ENCODE measurements around the gene USH2A.

The USH2A gene

DNA sequence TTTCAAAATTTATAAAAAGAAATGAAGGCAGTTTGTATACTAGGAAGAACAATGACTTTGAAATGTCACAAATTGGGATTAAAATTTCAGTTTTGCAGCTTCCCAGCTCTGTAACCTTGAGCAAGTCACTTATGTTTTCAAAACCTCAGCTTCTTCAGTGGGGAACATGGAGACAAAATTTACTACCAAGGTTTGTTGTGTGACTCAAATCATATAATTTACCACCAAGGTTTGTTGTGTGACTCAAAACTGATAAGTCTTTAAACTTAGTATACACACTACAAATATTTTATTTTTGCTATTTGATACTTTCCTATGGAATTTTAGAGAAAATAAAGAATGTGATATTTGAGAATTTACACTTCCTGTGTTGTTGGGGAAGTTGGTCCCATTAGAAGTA, 636.3 kb downstream of the USH2A start:
- no peak for DNase-seq (ENCODE audit: low spot score)

DNA sequence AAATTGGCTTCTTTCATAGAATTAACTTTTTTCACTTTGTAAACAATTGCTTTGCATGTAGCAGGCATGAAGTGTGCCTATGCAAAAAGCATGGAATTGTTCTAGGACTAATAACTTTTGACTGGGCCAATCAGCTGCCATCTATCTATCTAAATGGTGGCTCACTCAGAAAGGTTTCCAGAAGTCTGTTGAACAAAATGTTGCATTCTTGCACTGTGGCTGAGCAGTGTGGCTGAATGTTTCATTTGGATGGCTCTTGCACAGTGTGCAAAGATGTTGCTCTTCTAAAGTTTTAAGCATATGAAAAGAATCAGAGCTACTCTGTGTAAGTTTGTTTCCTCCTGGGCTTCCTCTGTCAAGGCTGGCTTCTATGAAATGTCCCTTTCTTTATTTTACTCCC, 642.6 kb downstream of the USH2A start:
- no peak for DNase-seq (ENCODE audit: low spot score)

- no peak for DNase-seq (ENCODE audit: low spot score)
These were observed 643.1 kb downstream of the USH2A start for GRCh38 chr1:215780139-215780538.

DNA sequence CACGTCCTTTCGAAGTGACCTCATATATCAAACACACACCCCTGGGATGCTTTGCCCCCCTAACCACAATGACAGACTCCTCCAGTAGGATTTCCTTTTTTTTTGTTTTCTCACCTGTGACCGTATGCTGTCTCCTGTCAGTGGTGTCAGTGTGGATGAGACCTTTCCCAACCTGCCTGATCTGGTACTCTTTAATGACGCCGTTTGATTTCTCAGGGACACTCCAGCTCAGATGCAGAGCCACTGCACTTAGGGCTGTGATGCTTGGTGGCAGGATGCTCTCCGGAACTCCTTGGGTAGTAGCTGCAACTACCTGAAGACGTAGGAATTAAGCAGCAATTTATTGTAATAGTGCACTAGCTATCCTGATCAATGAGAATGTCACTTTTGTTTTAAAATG, 643.5 kb downstream of the USH2A start:
- DNase-seq (ENCODE audit: low spot score): no peak

GRCh38 chr1:215777370-215777925, 645.8 kb downstream of the USH2A start:
- peak; percentile 35 for DNase-seq (ENCODE audit: low spot score)

- DNase-seq (ENCODE audit: low spot score): no peak
These were observed 646.9 kb downstream of the USH2A start for GRCh38 chr1:215776336-215776735.

DNA sequence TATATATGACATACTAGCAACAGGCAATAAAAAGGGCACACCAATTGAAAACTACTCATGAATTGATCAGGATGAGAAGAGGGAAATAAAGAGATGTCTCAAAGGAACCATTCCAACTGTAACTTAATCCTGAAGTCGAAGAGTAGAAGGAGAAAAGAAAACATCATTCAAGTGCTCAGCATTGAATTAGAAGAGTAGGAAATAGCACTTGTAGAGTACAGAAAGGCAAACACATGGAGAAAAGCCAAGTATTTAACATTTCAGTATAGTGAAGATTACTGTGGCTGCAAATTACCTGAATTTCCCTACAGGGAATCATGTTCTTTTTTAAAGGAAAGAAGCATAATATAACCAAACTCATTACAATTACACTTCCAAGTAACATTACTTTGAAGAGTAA, 651.1 kb downstream of the USH2A start:
- no peak for DNase-seq (ENCODE audit: low spot score)

- no peak for DNase-seq (ENCODE audit: low spot score)
These were observed 654.9 kb downstream of the USH2A start for GRCh38 chr1:215768303-215768702.

GRCh38 chr1:215767761-215768160, 655.5 kb downstream of the USH2A start:
- no peak for DNase-seq (ENCODE audit: low spot score)

DNA sequence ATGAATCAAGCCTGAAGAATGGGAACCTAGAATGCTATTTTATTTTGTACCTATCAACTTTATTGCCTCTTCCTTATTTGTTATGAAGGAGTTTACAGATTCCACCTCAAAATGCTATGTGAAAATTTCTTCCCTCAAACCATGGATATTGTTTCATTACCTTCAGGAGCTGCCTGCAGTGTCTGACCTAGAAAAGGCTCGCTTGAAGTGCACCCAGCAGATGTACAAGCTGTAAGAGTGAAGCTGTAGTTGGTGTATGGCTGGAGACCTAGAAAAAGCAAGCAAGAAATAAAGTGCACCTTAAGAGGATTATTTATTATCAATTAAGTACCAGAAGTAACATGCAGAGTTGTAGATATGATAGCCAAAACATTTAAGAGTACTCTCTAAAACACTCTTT, 656.7 kb downstream of the USH2A start:
- no peak for DNase-seq (ENCODE audit: low spot score)

DNA sequence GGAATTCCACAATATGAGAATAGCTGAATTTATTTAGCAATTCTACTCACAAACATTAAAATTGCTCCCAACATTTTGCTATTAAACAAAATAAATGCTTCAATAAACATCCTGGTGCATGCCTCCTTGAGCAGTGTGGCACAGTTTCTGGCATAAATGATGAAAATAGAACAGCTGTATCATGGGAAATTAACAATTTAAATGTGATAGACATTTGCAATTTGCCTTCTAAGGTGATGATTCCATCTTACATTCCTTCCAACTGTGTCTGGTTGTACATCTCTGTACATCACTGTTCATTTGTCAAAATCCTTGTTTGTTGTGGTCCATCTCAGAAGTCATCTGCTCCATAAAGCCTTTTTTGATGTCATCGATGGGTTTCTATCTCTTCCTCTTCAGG, 657.4 kb downstream of the USH2A start:
- no peak for DNase-seq (ENCODE audit: low spot score)

- DNase-seq (ENCODE audit: low spot score): no peak
These were observed 661.8 kb downstream of the USH2A start for GRCh38 chr1:215761446-215761845.

- no peak for DNase-seq (ENCODE audit: low spot score)
These were observed 669.1 kb downstream of the USH2A start for GRCh38 chr1:215754112-215754511.

DNA sequence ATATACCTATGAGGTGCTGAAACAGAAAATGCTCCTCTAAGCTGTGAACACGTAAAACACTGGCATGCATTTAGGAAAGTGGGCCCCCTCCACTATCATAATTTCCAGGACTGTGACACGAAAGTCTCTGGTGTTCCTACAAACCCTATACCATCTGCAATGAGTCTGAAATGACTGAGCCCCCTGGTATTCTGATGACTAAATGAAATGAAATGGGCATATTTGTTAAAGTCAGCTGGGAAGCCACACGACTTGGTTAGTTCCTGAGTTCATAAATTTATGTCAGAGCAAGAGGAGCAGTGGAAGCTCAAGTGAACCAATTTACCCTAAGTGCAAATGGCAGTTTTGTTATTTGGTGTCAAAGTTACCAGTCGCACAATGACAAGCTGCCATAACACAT, 673.8 kb downstream of the USH2A start:
- peak; percentile 72 for DNase-seq (ENCODE audit: low spot score)

DNA sequence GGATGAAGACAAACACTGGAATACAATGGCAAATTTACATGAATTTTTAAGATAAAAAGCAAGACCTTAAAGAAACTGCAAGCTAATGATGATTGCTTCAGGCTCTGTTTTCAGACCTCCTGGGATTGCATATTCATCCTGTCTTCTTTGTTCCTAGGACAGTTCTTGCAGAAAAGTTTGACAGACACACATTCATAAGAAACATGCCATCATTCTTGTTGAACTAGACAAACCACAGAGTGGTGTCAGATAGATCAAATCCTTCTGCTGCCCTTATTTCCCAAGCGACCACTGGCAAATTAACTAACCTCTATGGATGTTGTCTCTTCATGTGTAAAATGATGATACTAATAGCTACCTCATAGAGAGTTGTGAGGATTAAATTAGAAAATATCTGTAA, 674.8 kb downstream of the USH2A start:
- peak; percentile 2 for DNase-seq (ENCODE audit: low spot score)

GRCh38 chr1:215744419-215744818, 678.8 kb downstream of the USH2A start:
- DNase-seq (ENCODE audit: low spot score): peak; percentile 23

DNA sequence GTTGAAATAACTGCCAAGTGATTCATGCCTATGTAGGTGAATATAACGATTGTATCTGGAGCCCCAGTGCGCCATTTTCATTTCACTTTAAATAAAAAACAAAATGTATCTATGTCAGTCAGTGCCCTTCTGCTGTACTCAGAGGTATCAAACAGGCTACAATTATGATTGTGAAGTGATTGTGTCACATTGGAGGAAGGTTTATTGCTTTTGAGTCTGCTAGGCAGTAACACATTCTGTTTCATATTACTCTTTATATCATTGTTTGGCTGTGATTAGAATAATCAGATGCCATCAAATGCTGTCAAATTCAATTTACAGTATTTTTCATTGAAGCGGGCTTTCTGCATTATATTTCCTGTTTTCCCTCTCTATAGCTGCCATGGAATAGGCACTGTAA, 684.2 kb downstream of the USH2A start:
- no peak for DNase-seq (ENCODE audit: low spot score)

- peak; percentile 50 for DNase-seq (ENCODE audit: low spot score)
These were observed 691.5 kb downstream of the USH2A start for GRCh38 chr1:215731699-215732098.

- no peak for DNase-seq (ENCODE audit: low spot score)
These were observed 692.6 kb downstream of the USH2A start for GRCh38 chr1:215730600-215730999.

GRCh38 chr1:215728169-215728568, 695.1 kb downstream of the USH2A start:
- DNase-seq (ENCODE audit: low spot score): no peak

- DNase-seq (ENCODE audit: low spot score): no peak
These were observed 703.1 kb downstream of the USH2A start for GRCh38 chr1:215720126-215720525.

GRCh38 chr1:215719552-215719951, 703.7 kb downstream of the USH2A start:
- peak; percentile 13 for DNase-seq (ENCODE audit: low spot score)

DNA sequence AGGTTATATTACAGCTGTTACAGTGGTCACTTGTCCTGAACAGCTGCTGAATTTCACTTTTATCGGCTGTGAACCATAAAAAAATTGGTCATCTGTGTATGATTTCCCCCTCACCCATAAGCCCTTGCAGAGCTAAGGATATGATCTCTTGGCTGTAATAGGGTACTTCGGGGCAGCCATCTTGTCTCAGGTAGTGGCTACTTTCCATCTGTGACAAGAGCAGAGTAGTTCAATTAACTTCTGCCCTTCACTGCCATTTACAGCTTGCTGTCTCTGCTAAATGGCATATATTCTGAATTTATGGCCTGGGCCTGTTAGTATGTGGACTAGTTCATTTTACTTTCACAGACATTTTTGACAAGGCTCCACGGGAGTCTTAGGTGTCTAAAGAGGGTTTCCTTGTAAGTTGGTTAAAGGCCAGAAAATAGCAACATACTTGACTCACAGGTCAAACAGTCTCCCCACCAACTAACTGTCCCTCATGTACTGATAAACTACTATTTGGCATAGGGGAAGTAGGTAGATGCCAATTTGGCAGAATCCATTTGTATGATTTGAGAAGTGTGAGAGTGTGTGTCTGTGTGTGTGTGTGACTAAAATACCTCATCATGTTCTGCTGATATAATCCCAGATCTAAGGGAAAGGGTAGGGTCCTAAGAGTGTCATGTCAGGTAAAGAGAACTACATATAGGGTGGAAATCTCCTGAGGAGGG, 704.5 kb downstream of the USH2A start:
- DNase-seq (ENCODE audit: low spot score): no peak
